ENCODE data around the gene OR6B3.

DNA sequence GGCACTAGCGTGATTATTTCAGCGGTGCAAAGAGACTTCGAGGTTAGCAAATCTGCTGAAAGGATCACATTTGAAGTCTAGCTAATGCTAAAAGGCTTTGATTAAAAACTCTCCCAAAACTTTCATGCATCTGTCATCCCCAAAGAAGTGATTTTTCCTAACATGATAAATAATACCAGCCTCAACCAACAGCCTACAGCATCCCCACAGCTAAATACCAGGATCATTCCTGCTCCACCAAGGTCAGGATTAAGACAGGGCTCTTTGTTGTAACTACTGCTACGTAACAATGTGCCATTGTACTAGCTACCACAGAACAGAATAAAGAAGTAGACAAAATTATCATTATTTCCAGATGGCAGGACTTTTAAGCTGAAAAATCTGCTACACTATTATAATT lies 1.6 kb downstream of the OR6B3 start:
- TF ChIP-seq, protein P1, sequence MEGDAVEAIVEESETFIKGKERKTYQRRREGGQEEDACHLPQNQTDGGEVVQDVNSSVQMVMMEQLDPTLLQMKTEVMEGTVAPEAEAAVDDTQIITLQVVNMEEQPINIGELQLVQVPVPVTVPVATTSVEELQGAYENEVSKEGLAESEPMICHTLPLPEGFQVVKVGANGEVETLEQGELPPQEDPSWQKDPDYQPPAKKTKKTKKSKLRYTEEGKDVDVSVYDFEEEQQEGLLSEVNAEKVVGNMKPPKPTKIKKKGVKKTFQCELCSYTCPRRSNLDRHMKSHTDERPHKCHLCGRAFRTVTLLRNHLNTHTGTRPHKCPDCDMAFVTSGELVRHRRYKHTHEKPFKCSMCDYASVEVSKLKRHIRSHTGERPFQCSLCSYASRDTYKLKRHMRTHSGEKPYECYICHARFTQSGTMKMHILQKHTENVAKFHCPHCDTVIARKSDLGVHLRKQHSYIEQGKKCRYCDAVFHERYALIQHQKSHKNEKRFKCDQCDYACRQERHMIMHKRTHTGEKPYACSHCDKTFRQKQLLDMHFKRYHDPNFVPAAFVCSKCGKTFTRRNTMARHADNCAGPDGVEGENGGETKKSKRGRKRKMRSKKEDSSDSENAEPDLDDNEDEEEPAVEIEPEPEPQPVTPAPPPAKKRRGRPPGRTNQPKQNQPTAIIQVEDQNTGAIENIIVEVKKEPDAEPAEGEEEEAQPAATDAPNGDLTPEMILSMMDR (IDR thresholded peaks at IDR 0.05): no peak
- no peak for TF ChIP-seq POLR2A (IDR thresholded peaks at IDR 0.05)
- no peak for TF ChIP-seq POLR2AphosphoS5 (IDR thresholded peaks at IDR 0.05)

Measured in prostate gland (tissue), 2 donors.